Measurements from ENCODE around the gene NUBP2. TPM values are rescaled to one million over a fixed set of nuclear protein-coding genes. Genes with fewer than 3 reads are reported as not detected.

Gene NUBP2
- total RNA-seq, 4 donors from 2014 or later = 64.4 to 92.2 (median 80.6) TPM

GRCh38 chr16:1820096-1820945, 37.6 kb downstream of the NUBP2 start:
- Histone ChIP-seq H3K4me3 (no peak overlapping the region), H3K36me3 (peaks cover 0 to 77% of the 10 kb centered on the region in 2 donors), H3K27ac (no peak overlapping the region), H3K9me3 (no peaks in the 10 kb centered on the region), H3K4me1 (peaks cover 0 to 34% (median 8%) of the 10 kb centered on the region in 3 donors), H3K27me3 (no peaks in the 10 kb centered on the region)
- TF ChIP-seq POLR2AphosphoS5 (IDR thresholded peaks at IDR 0.05) = no peak
- no peak for TF ChIP-seq CTCF (IDR thresholded peaks at IDR 0.05)
- TF ChIP-seq POLR2A (IDR thresholded peaks at IDR 0.05) = no peak
- TF ChIP-seq EP300 (IDR thresholded peaks at IDR 0.05) = no peak
- WGBS, 2 donors (ENCODE audit: low coverage in 1 of 2) = no CpG with 5 or more reads among the region's 25 CpGs
- no peak for ATAC-seq

- H3K4me3 ChIP-seq = no peak overlapping the region
- no peak for ATAC-seq
- WGBS, 2 donors (ENCODE audit: low coverage in 1 of 2) = 90% methylated on average over 2 of the region's 12 CpGs; no CpG with 5 or more reads in 1 of the 2 donors
- peaks cover 0 to 71% of the 10 kb centered on the region in 2 donors for H3K36me3 ChIP-seq
- no peaks in the 10 kb centered on the region for H3K27me3 ChIP-seq
- H3K9me3 ChIP-seq = no peaks in the 10 kb centered on the region
- peaks cover 0 to 40% (median 14%) of the 10 kb centered on the region in 3 donors for H3K4me1 ChIP-seq
- TF ChIP-seq CTCF (IDR thresholded peaks at IDR 0.05) (no peak), POLR2A (IDR thresholded peaks at IDR 0.05) (no peak), POLR2AphosphoS5 (IDR thresholded peaks at IDR 0.05) (no peak), EP300 (IDR thresholded peaks at IDR 0.05) (no peak)
- H3K27ac ChIP-seq = no peak overlapping the region
These were observed 38.2 kb downstream of the NUBP2 start for GRCh38 chr16:1820946-1821290.

GRCh38 chr16:1821861-1822611, 39.3 kb downstream of the NUBP2 start:
- 76 to 86% methylated on average over 2 of the region's 24 CpGs for WGBS, 2 donors (ENCODE audit: low coverage in 1 of 2)
- TF ChIP-seq POLR2A (IDR thresholded peaks at IDR 0.05) (no peak), CTCF (IDR thresholded peaks at IDR 0.05) (no peak)
- no peaks in the 10 kb centered on the region for H3K9me3 ChIP-seq
- no peak overlapping the region for H3K4me3 ChIP-seq
- H3K27ac ChIP-seq = no peak overlapping the region
- no peaks in the 10 kb centered on the region for H3K27me3 ChIP-seq
- H3K4me1 ChIP-seq = peaks cover 0 to 41% (median 14%) of the 10 kb centered on the region in 3 donors
- no peak for ATAC-seq
- H3K36me3 ChIP-seq = peaks cover 0 to 60% of the 10 kb centered on the region in 2 donors

GRCh38 chr16:1822801-1823200, 40.0 kb downstream of the NUBP2 start:
- Histone ChIP-seq H3K27ac (no peak overlapping the region), H3K36me3 (peaks cover 0 to 53% of the 10 kb centered on the region in 2 donors), H3K9me3 (no peaks in the 10 kb centered on the region), H3K4me1 (peaks cover 0 to 46% (median 16%) of the 10 kb centered on the region in 3 donors), H3K27me3 (no peaks in the 10 kb centered on the region), H3K4me3 (no peak overlapping the region)
- WGBS, 2 donors (ENCODE audit: low coverage in 1 of 2) = 89% methylated on average over 11 of the region's 16 CpGs; no CpG with 5 or more reads in 1 of the 2 donors
- ATAC-seq = no peak
- TF ChIP-seq POLR2A (IDR thresholded peaks at IDR 0.05) (no peak), POLR2AphosphoS5 (IDR thresholded peaks at IDR 0.05) (no peak), CTCF (IDR thresholded peaks at IDR 0.05) (no peak), EP300 (IDR thresholded peaks at IDR 0.05) (no peak)

Data from gastroesophageal sphincter (tissue), 4 donors.